SK-N-MC (cell line): ENCODE results near the gene S1PR5.

ENCODE experiments used
- DNase-seq: peaks from one replicate; pipeline ENCODE4 v3.0.0-alpha.2; 2011; ENCODE audit warnings: low read depth, low spot score
- H3K27ac ChIP-seq: fragments of 200-600 bp; sonication (generic); 2 replicates; pipeline ENCODE4 v1.5.1; 2016; ENCODE audit warnings: mixed run types
- H3K36me3 ChIP-seq: fragments of 200-600 bp; sonication (generic); 2 replicates; pipeline ENCODE4 v1.6.1; 2017; ENCODE audit warnings: antibody characterized with exemption, low read length, mixed read lengths; ENCODE audit not compliant: insufficient read depth
- H3K4me3 ChIP-seq: fragments of 200-600 bp; sonication (generic); 2 replicates; pipeline ENCODE4 v1.5.1; 2016
- H3K9ac ChIP-seq: fragments of 200-600 bp; sonication (generic); 2 replicates; pipeline ENCODE4 v1.8.0; 2017; ENCODE audit warnings: mixed run types, mixed read lengths; ENCODE audit not compliant: insufficient read length
- H3K9me3 ChIP-seq: fragments of 200-600 bp; sonication (generic); 2 replicates; pipeline ENCODE4 v1.6.1; 2017; ENCODE audit warnings: low read depth, mild to moderate bottlenecking, antibody characterized with exemption, low read length, moderate library complexity, mixed read lengths
- EZH2 ChIP-seq: fragments of 200-600 bp; sonication (generic); IDR thresholded peaks from one replicate; pipeline ENCODE4 v1.6.1; 2017; ENCODE audit warnings: antibody characterized with exemption
- FOXP2 ChIP-seq: optimal IDR thresholded peaks from 2 replicates; pipeline ENCODE3; 2011; ENCODE audit warnings: mild to moderate bottlenecking, moderate library complexity; ENCODE audit not compliant: insufficient read depth; ENCODE audit errors: extremely low read length, control extremely low read depth
- POLR2AphosphoS5 ChIP-seq: IDR thresholded peaks from 2 replicates; pipeline ENCODE4 v1.6.1; 2012; ENCODE audit warnings: mild to moderate bottlenecking, low read depth, low read length, borderline replicate concordance

Gene S1PR5

DNA sequence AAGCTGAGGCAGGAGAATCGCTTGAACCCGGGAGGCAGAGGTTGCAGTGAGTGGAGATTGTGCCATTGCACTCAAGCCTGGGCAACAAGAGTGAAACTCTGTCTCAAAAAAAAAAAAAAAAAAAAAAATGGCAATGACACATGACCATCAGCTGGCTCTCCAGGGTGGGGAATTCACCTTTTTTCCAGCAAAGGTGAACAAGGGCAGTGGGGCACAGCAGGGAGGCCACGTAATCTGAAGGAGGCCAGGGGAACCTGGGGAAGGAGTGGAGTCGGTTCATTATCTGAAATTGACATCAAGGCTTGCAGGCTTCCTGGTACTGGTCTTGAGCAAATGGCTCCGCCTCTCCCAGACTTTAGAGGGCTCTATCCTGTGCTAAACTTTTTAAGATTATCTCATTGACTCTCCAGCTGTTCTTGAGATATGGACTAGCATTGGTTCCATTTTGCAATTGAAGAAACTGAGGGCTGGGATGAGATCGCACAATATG is 42.2 kb downstream of the S1PR5 start:
- Histone ChIP-seq H3K9me3 (no peaks in the 10 kb centered on the region), H3K36me3 (no peaks in the 10 kb centered on the region), H3K4me3 (no peak overlapping the region), H3K9ac (no peak overlapping the region), H3K27ac (no peak overlapping the region)
- DNase-seq, result no peak
- TF ChIP-seq FOXP2, result no peak
- TF ChIP-seq POLR2AphosphoS5, result no peak
- no peak for TF ChIP-seq EZH2

DNA sequence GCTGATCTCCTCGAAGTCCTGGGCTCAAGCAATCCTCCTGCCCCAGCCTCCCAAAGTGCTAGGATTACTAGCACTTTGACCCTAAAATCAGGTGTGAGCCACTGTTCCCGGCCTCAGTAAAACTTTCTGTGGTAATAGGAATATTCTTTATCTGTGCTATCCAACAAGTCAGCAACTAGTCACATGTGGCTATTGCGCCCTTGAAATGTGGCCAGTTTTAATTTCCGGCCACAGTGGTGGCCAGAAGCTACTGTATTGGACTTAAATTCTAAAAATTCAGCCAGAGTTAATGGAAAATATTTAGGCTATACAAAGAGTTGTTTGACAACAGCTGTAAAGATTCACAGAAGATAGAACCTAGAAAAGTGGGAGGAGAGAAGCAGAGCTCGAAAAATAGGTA is 44.1 kb downstream of the S1PR5 start:
- TF ChIP-seq EZH2 (no peak), FOXP2 (no peak), POLR2AphosphoS5 (no peak)
- no peaks in the 10 kb centered on the region for H3K9me3 ChIP-seq
- no peak overlapping the region for H3K9ac ChIP-seq

DNA sequence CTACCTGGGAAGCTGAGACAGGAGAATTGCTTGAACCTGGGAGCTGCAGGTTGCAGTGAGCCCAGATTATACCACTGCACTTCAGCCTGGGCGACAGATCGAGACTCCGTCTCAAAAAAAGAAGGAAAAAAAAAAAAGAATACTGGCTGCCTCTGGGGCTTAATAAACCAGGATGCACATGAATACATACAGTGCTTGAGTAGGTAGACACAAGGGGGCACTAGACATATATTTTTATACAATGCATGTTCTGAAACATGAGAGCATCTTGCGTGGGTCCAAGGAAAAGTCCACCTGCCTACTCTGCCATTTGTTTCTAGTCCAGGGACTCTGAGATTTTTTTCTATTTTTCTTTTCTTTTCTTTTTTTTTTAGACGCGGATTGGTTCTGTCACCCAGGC is 45.3 kb downstream of the S1PR5 start:
- no peak overlapping the region for H3K9ac ChIP-seq
- H3K4me3 ChIP-seq, result no peak overlapping the region
- peak; percentile 59 for DNase-seq
- H3K36me3 ChIP-seq, result peaks cover 3% of the 10 kb centered on the region; the same call in 1 of the 2 replicates
- H3K27ac ChIP-seq, result no peak overlapping the region
- TF ChIP-seq EZH2, result no peak
- TF ChIP-seq POLR2AphosphoS5, result no peak
- no peak for TF ChIP-seq FOXP2
- no peaks in the 10 kb centered on the region for H3K9me3 ChIP-seq

More for the DNA sequence above, 44.1 kb downstream of the S1PR5 start:
- Histone ChIP-seq H3K27ac (no peak overlapping the region; the same call in 1 of the 2 replicates), H3K36me3 (no peaks in the 10 kb centered on the region), H3K4me3 (no peak overlapping the region)
- no peak for DNase-seq

DNA sequence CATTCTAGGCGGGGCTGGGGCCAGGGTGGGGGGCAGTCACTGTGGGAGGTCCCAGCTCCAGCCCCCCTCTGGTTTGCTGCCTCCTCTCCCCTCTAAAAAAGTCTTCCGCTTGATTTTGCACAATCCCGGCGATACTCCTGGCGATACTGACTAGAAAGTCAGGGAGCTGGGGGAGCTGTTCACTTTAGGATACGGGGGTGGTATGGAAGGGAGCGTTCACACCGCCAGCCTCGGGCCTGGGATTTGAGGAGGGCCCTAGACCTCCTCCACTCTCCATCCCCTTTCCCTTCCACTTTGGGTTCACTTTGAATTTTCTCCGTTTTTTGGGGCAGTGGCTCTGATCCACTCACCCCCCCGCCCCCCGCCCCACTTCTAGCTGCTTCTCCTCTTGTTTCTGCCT is 49.1 kb downstream of the S1PR5 start:
- peaks cover 14% of the 10 kb centered on the region; the same call in 1 of the 2 replicates for H3K36me3 ChIP-seq
- DNase-seq, result no peak
- no peak overlapping the region for H3K27ac ChIP-seq
- no peak overlapping the region for H3K9ac ChIP-seq
- H3K9me3 ChIP-seq, result no peaks in the 10 kb centered on the region
- no peak overlapping the region for H3K4me3 ChIP-seq
- no peak for TF ChIP-seq FOXP2
- TF ChIP-seq EZH2, result no peak
- no peak for TF ChIP-seq POLR2AphosphoS5

DNA sequence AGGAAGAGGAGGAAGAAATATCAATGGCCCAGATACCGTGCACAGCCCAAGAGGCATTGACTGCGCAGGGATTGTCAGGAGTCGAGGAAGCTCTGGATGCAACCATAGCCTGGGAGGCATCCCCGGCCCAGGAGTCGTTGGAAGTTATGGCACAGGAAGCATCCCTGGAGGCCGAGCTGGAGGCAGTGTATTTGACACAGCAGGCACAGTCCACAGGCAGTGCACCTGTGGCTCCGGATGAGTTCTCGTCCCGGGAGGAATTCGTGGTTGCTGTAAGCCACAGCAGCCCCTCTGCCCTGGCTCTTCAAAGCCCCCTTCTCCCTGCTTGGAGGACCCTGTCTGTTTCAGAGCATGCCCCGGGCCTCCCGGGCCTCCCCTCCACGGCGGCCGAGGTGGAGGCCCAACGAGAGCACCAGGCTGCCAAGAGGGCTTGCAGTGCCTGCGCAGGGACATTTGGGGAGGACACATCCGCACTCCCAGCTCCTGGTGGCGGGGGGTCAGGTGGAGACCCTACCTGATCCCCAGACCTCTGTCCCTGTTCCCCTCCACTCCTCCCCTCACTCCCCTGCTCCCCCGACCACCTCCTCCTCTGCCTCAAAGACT is 50.0 kb downstream of the S1PR5 start:
- no peak overlapping the region for H3K27ac ChIP-seq
- TF ChIP-seq POLR2AphosphoS5 (no peak), EZH2 (no peak)
- H3K9me3 ChIP-seq, result no peaks in the 10 kb centered on the region
- H3K4me3 ChIP-seq, result no peak overlapping the region
- no peak for DNase-seq
- H3K36me3 ChIP-seq, result peaks cover 14% of the 10 kb centered on the region; the same call in 1 of the 2 replicates
- no peak overlapping the region for H3K9ac ChIP-seq

DNA sequence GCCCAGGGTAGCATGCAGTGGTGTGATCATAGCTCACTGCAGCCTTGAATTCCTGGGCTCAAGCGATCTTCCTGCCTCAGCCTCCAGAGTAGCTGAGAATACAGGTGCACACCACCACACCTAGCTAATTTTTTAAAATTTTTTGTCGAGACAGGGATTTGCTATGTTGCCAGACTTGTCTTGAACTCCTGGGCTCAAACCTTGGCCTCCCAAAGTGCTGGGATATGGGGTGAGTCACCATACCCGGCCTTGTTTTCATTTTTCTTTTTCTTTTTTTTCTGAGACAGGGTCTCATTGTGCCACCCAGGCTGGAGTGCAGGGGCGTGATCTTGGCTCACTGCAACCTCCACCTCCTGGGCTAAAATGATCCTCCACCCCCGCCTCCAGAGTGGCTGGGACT is 52.8 kb downstream of the S1PR5 start:
- no peak overlapping the region for H3K9ac ChIP-seq
- no peaks in the 10 kb centered on the region for H3K9me3 ChIP-seq
- H3K4me3 ChIP-seq, result no peak overlapping the region
- DNase-seq, result no peak
- no peak overlapping the region for H3K27ac ChIP-seq
- H3K36me3 ChIP-seq, result peaks cover 14% of the 10 kb centered on the region; the same call in 1 of the 2 replicates
- TF ChIP-seq POLR2AphosphoS5, result no peak
- TF ChIP-seq EZH2, result no peak
- no peak for TF ChIP-seq FOXP2
